ENCODE measurements around the gene CCDC197.

DNA sequence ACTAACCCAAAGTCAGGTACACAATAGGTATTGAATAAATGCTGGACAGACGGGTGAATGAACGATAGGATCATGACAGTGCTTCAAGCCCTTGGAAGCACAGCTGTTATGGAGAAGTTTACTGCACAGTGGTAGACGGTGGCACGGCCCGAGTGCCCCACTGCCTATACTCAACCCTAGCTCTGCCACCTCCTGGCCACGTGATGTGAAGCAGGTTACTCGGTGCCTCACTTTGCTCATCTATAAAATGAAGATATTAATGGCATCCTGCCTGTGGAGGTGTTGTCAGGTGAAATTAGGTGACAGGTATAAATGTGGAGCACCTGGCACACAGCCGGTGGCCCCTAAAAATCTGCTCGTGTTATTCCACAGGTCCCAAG is 26.5 kb upstream of the CCDC197 start:
- TF ChIP-seq, protein P1, sequence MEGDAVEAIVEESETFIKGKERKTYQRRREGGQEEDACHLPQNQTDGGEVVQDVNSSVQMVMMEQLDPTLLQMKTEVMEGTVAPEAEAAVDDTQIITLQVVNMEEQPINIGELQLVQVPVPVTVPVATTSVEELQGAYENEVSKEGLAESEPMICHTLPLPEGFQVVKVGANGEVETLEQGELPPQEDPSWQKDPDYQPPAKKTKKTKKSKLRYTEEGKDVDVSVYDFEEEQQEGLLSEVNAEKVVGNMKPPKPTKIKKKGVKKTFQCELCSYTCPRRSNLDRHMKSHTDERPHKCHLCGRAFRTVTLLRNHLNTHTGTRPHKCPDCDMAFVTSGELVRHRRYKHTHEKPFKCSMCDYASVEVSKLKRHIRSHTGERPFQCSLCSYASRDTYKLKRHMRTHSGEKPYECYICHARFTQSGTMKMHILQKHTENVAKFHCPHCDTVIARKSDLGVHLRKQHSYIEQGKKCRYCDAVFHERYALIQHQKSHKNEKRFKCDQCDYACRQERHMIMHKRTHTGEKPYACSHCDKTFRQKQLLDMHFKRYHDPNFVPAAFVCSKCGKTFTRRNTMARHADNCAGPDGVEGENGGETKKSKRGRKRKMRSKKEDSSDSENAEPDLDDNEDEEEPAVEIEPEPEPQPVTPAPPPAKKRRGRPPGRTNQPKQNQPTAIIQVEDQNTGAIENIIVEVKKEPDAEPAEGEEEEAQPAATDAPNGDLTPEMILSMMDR (IDR thresholded peaks at IDR 0.05), result peak; percentile 29 to 42 (median 36)
- TF ChIP-seq POLR2A (IDR thresholded peaks at IDR 0.05; ENCODE audit: low read depth), result no peak

Data from esophagus muscularis mucosa (tissue), 3 donors.